NT2/D1 (cell line): ENCODE results near the gene TMEM25.

Experiments
- SUZ12 ChIP-seq: IDR thresholded peaks from 2 replicates; pipeline ENCODE4 v1.6.1; 2011; ENCODE audit not compliant: insufficient read length, insufficient read depth; ENCODE audit errors: extremely low read depth
- YY1 ChIP-seq: IDR thresholded peaks from 2 replicates; pipeline ENCODE4 v1.6.1; 2011; ENCODE audit not compliant: insufficient read length, insufficient read depth
- ZNF274 ChIP-seq: IDR thresholded peaks from 2 replicates; pipeline ENCODE4 v1.6.1; 2011; ENCODE audit warnings: mild to moderate bottlenecking, low read depth, low read length

GRCh38 chr11:118530180-118530682 is 761 bp upstream of the TMEM25 start:
- TF ChIP-seq ZNF274 = no peak
- TF ChIP-seq SUZ12 = no peak
- TF ChIP-seq YY1 = no peak
